HG03520 (cell line): ENCODE data around the gene ACSF2.
A peak's percentile ranks its signal among the peaks of the same experiment; 100 is the strongest.

Experiments
- ATAC-seq: cut with Tn5 transposase; IDR thresholded peaks from one replicate; pipeline ENCODE4 v1.9.1; 2021; ENCODE audit warnings: mild to moderate bottlenecking, moderate library complexity; ENCODE audit not compliant: unreplicated experiment

Gene ACSF2

DNA sequence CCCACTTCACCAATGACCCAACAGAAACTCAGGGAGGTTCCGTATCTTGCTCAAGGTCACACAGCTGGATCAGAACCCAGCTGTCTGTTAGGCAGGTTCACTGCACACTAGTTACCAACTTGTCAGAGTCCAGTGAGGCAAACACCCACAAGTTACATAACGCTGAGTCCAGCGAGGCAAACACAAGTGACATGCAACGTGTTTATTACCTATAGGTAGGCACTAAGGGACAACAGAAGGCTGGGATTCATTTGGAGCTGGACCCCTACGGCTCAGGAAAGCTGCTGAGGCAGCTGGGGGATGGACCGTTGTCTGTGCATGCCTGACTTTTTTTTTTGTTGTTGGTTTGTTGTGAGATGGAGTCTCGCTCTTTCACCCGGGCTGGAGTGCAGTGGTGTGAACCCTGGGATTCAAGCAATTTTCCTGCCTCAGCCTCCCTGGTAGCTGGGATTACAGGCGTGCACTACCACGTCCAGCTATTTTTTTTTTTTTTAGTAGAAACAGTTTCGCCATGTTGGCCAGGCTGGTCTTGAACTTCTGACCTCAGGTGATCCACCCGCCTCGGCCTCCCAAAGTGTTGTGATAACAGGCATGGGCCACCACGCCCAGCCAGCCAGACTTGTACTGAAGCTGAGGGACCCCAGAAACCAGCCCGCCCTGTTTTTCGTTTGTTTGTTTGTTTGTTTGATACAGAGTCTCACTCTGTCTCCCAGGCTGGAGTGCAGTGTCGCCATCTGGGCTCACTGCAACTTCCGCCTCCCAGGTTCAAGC is 50.7 kb downstream of the ACSF2 start:
- ATAC-seq = no peak

DNA sequence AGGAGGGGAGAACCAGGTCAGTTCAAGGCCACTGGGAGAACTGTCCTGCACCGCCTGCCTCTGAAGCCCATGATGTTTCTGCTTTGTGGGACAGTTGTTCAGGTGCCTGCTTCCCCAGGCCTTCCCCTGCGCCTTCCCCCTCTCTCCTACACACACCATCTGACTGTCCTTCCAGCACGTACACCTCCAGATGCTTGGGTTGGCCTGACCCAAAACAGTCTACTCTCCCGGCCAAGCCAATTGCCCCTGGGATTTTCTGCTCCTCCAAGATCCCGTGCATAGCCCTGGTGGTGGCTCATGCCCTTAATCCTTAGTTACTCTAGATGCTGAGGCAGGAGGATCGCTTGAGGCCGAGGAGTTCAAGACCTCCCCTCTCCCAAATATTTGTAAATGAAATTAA is 52.0 kb downstream of the ACSF2 start:
- no peak for ATAC-seq

DNA sequence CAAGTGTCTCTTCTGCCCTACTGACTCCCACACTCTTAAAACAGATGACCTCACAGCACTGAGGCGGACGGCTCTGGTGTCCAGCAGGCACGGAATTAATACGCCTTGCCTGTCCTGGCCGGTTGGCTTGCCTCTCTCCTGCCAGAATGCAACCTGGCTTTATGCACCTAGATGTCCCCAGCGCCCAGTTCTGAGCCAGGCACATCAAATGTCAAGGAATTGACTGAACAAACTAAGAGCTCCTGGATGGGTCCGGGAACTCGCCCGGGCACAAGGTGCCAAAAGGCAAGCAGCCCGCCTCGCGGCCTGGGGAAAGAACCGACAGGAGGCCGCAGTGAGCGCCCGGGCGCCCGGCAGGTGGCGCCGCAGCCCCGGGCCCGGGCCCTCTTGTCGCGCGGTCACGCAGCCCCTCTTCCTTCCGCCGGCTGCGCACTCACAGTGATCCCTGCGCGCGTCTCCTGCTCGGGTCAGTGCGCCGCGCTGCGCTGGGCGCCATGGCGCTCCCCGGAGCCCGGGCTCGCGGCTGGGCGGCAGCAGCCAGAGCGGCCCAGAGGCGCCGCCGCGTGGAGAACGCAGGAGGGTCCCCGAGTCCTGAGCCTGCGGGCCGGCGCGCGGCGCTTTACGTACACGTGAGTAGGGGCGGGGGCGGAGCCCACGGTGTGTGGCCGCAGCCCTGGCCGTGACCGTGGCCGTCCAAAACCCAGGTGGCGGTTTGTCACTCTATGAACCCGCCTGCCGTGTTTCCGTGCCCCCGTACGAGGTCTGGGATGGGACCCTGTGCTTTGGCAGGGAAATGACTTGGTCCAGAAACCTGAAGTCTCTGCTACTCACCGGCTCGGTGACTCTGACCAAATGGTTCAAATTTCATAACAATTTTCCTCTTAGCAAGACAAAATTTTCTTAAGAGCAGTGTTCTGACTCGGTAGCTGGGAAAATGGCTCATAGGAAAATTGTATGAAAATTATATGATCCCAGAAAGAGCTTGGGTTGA is 52.7 kb downstream of the ACSF2 start, which contains the start of gene RSAD1:
TSS of gene RSAD1 (plus strand) at position 470 of the 991 bp plus-strand sequence. CDS start at position 495, 25 bp downstream.
- peak; percentile 89 for ATAC-seq

DNA sequence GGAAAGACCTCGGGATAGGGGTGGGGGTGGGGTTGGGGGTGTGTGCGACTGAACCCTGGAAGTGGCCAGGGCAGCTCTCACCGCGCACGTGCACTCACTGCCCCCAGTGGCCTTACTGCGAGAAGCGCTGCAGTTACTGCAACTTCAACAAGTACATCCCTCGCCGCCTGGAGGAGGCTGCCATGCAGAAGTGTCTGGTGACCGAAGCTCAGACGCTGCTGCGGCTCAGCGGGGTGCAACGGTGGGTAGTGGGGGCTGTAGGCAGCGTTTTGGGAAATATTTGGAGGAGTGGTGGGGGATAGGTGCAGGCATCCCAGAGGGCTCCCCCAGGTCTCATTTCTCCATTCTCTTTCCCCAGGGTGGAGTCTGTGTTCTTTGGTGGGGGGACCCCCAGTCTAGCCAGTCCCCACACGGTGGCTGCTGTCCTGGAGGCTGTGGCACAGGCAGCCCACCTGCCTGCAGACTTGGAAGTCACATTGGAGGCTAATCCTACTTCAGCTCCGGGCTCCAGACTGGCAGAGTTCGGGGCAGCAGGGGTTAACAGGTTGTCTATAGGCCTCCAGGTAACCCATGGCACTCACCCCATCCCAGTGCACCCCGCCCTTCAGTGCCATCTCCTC is 53.6 kb downstream of the ACSF2 start:
- no peak for ATAC-seq

DNA sequence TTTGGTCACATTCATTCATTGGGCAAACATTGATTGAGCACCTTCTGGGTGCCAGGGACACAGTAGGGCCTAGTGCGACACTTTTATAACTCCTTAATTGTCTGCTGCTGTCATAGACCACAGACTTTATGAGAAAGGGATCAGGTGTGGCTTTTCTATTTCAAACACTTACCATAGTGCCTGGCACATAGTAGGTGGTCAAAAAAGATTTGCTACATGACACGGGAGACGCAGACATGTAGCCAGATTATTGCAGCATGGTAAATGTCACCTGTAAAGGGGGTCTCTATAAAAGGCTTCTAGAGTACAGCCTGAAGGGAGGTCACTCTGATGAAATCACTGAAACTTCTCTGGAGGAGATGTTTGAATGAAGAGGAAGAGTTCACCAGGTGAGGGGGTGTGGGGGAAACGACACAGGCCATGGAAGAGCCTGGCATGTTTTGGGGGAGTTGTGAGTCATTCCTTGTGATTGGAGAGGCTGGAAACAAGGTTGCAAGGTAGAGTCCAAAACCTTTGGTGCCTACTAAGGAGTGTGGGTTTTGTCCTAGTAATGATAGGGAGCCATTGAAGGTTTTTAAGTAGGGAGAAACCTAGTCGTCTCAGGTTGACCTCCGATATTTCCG is 54.2 kb downstream of the ACSF2 start:
- no peak for ATAC-seq

DNA sequence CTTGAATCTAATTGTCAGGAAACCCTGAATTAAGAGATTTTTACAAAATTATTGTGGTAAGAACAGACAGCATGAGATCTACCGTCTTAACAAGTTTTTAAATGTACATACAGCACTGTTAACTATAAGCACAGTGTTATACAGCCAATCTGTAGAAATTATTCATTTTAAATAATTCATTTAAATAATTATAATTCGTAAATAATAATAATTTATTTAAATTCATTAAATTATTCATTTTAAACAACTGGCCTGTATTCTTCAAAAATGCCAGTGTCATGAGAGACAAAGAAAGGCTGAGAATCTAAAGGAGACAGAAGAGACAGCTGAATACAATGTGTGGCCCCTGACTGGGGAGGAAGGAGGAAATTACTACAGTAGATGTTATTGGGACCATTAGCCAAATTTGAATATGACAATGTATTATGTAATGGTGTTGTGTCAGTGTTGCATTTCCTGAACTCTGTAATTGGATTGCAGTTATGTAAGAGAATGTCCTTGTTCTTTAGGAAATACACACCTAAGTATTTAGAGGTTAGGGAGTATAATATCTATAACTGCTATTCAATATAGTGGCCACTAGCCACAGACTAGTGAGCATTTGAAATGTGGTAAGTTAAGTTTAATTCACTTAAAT is 55.0 kb downstream of the ACSF2 start:
- ATAC-seq = no peak

DNA sequence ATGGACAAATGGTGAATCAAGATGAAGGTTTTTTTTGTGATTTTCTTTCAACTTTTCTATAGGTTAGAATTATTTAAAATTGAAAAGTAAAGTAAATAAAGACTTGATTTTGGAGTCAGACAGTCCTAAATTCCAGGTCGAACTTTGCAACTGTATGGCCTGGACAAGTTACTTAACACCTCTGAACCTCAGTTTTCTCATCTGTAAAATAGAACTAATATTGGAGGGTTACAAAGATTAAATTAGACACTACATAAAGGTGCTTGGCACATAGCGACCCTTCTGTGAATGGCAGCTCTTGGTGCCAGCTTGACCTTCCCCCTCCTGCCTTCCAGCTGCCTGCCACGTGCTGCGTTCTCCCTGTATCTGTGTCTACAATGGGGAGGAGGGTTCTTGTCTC is 55.6 kb downstream of the ACSF2 start:
- ATAC-seq = no peak

DNA sequence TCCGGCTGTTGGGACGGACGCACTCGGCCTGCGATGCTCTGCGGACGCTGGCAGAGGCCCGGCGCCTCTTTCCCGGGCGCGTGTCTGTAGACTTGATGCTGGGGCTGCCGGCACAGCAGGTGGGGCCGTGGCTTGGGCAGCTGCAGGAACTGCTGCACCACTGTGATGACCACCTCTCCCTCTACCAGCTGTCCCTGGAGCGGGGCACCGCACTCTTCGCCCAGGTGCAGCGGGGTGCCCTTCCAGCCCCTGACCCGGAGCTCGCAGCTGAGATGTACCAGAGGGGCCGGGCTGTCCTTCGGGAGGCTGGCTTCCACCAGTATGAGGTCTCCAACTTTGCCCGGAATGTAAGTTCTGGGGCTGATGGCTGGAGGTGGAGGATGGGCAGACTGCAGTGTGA is 56.1 kb downstream of the ACSF2 start:
- ATAC-seq = no peak

DNA sequence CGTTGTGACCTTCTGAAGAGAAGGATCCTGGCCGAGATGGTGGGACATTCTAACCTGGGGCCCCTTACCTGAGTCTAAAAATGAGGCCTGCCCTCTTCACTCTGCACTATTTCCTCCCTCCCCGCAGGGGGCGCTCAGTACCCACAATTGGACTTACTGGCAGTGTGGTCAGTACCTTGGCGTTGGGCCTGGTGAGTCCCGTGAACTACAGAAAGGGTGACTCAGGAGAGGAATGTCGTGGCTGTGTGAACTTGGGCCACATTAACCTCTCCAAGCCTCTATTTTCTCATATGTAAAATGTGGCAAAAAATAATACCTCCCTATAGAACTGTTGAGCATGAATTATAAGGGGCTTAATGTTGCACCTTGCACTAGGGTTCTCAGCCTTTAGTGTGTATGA is 56.5 kb downstream of the ACSF2 start:
- no peak for ATAC-seq

DNA sequence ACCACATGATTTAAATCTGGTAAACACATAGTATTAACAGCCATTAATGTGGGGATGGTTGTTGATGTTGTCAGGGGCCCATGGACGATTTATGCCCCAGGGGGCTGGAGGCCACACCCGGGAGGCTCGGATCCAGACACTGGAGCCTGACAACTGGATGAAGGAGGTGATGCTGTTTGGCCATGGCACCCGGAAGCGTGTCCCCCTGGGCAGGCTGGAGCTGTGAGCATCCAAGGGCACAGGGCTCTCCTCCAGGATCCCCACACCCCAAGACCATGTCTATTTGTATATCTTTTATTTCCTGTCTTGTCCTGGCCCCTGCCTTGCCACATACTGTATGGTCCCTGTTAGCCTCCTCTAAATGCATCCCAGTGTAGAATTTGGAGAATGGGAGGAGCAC is 57.2 kb downstream of the ACSF2 start:
- no peak for ATAC-seq

DNA sequence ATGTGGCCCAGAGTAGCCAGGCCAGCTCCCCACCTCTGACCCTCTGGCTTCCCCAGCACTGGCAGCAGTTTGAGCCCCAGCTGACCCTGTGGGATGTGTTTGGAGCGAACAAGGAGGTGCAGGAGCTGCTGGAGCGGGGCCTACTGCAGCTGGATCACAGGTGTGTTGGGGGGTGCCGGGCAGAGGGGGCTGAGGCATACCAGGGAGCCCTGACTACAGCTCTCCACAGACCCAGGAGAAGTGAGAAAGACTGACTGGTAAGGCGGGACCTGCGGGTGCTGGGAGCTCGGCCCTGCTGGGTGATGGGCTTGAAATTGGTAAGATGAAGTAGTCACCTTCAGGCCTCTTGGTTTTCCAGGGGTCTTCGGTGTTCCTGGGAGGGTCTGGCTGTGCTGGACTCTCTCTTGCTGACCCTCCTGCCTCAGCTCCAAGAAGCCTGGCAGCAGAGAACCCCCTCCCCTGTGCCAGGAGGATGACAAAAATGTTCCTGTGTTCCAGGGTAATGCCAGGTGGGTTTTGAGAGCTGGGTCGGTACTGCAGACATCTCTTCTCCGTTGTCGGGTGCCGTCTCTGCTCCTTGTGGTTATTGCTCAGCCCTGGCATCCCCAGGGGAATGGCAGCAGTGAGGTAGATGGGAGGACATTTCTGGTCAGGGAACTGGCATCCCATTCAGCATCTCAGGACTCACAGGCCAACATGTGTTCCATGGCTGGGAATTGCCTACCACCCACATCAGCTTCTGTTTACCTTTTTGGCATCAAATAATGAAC is 58.6 kb downstream of the ACSF2 start:
- no peak for ATAC-seq

DNA sequence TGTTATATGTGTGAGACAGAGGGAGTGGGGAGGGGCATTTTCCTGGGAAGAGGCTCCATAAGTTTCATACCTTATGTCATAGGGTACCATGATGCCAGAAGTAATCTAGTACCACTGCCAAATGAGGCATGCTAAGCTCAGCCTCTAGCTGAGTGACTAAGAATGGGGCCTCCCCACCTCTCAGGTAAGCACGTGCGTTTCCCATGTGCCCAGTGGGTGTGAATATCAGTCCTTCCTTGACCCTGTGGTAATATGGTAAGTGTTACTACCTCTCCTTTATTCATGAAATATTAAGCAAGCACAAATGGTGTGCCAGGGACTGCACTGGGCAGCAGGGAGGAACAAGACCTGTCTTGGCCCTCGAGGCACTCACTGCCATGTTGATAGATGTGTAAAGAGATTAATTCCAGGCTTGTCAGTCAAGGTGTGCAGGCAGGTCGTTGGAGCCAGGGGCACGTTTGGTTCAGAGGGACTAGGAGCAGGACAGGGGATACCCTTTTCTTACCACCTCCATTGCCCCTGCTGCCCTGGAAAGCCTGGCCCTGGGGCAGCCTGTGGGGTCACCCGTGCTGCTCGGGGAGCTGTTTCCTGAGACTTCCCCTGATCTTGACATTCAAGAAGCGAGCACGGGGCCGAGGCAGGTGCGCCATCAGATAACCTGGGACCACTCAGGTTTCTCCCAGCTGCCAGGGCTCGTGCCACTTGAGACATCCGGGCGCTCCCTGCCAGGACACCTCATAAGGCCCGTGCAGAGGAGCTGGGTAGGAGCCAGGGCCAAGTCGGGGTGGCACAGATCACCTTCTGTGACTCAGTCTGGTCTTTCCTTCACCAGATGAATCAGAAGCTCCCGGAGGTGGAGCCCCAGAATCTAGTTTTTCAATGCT is 61.4 kb downstream of the ACSF2 start:
- ATAC-seq = no peak

DNA sequence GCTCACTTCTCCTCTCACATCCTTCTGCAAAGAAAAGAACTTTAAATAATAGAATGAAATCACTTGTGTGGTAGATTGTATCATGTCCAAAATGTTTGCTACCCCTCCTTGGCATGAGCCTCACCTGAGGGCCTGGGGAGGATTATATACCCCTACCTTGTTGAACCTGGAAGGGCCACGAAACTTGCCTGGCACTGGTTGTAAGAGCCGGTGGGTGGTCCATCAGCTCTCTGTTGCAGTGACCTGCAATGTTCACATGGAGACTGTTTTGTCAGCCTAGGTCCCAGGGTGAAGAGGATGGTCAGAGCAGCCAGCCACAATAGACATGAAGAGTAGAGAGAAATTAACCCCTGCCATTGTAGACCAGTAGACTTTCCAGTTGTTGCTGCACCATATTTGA is 62.9 kb downstream of the ACSF2 start:
- ATAC-seq = no peak

DNA sequence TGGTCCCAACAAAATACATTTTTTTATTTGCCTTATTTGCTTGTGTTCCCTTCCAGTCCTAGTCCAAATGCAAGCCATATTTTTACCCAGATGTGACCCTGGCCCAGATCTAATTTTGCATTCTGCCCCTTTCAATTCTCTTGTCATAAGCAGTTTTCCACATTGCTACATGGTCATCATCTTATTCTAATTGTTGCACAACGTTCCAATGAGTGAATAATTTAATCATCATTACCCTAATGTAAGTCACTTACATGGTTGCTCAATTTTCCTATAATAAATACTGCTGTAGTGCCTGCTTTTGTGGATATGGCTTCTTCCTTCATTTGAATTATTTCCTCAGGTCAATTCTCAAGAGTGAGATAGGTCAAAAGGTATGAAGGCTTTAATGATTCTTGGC is 65.5 kb downstream of the ACSF2 start:
- no peak for ATAC-seq

DNA sequence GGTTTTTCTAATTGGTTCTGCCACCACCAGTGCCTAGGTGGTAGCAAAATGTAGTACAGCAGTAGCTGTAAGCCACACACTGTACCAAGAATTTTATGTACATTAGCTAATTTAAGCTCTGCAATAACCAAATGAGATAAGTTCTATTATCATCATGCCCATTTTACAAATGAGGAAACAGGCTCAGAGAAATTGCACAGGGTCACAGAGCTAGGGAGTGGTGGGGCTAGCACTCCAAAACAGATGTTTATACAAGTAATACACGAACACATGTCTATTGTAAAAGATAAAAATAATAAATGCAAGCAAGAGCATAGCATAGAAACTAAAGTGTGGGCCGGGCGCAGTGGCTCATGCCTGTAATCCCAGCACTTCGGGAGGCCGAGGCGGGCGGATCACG is 66.2 kb downstream of the ACSF2 start:
- no peak for ATAC-seq

DNA sequence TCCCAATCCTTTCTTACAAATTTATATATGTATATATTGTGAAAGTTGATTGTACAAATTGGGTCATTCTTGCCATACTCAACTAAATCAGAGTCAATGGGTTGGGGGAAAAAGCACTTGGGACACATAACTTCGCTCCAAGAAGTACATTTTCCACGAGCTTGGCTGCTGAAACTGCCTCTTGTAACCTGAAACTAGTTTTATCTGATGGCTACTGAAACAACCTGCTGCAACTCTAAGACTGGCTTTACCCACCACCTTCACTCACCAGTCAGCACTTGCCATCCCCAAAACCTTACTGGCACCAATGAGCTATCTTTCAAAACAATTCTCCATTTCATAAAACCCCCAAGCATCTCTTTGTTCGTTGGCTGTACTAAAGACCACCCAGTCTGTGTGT is 67.7 kb downstream of the ACSF2 start:
- no peak for ATAC-seq

DNA sequence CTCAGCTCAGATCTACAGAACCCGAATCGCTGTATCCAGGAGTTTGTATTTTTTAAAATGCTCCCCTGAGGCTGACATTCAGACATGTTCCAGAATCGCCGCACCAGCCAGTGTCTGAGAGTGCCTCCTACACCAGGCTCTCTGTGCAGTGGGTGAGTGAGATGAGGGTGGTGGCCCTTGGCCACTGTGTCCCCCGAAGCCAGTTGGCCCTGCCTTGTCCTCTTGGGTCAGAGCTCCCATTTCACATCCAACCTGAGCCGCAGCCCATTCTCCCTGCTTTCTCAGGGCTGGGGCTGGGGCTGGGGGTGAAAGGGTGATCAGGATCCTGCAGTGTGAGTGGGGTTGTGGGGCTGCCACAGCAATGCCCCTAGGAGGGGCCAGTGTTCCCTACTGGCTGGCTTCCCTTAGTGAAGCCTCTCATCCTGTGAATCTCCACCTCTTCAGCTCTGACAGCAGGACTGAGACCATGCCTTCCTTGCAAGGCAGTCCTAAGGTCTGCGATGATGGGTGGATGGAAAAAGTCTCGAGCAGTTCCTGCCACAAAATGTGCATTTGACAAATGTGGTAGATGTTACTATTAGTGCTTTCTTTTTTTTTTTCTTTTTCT is 69.3 kb downstream of the ACSF2 start:
- ATAC-seq = no peak

DNA sequence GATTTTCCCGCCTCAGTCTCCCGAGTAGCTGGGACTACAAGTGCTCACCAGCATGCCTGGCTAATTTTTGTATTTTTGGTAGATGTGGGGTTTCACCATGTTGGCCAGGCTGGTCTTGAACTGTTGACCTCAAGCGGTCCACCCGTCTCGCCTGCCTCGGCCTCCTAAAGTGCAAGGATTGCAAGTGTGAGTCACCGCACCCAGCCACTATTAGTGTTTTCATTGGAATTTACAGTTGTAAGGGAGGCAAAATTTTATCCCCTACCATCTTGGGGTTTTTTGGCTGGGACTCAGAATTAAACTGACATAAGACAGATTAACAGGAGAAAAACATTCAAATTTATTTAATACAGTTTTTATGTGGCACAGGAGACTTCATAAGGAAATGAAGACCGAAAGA is 69.9 kb downstream of the ACSF2 start:
- ATAC-seq = no peak
